GM23248 (cell line): ENCODE results near the gene SGPL1.

Experiments
- EZH2 ChIP-seq: fragments of 200-600 bp; sonication (generic); IDR thresholded peaks from 2 replicates; pipeline ENCODE4 v1.6.1; 2018; ENCODE audit warnings: antibody characterized with exemption, mild to moderate bottlenecking; ENCODE audit not compliant: insufficient read depth, poor library complexity, severe bottlenecking
- EZH2phosphoT487 ChIP-seq: fragments of 200-600 bp; sonication (generic); IDR thresholded peaks from 2 replicates; pipeline ENCODE4 v1.6.1; 2018; ENCODE audit warnings: antibody characterized with exemption, moderate library complexity, mild to moderate bottlenecking, low read depth; ENCODE audit not compliant: insufficient read depth

GRCh38 chr10:70809726-70810125 is 6.0 kb upstream of the SGPL1 start:
- TF ChIP-seq EZH2phosphoT487 (no peak), EZH2 (no peak)
